H1 (cell line): ENCODE data around the gene C3orf80. TPM values are rescaled to one million over a fixed set of nuclear protein-coding genes. Genes with fewer than 3 reads are reported as not detected.

Experiments
- CTCF ChIA-PET: fragments of 300-600 bp; sonication (Branson Sonifier 250); formaldehyde crosslinking; loops from one replicate; lab custom pipeline; 2021; ENCODE audit not compliant: partially characterized antibody; lab: Charles Lee
- POLR2A ChIA-PET: fragments of 300-600 bp; sonication (Branson Sonifier 250); formaldehyde crosslinking; loops from one replicate; lab custom pipeline; 2021; ENCODE audit warnings: inconsistent platforms; ENCODE audit not compliant: partially characterized antibody; lab: Charles Lee
- DNase-seq, 2 experiments: peaks; one replicate each; pipeline versions ENCODE4 v3.0.0 to v3.0.0-alpha.2; 2010 to 2022; ENCODE audit warnings: low spot score in 2 of 2, low read depth in 1 of 2, mixed read lengths in 1 of 2
- FAIRE-seq: peaks from 2 replicates; lab custom pipeline; 2011; peaks lifted over from hg19 to GRCh38; lab: Jason Lieb, UNC
- H2AFZ ChIP-seq: 2 replicates; pipeline ENCODE4 v1.8.1; 2012; ENCODE audit warnings: low read length, inconsistent platforms
- H2AK5ac ChIP-seq: 2 replicates; pipeline ENCODE4 v1.6.1; 2013; ENCODE audit warnings: low read depth, low read length
- H2BK120ac ChIP-seq: replicated peaks from 2 replicates; pipeline ENCODE3; 2013; ENCODE audit warnings: low read depth, low read length, inconsistent platforms
- H2BK12ac ChIP-seq: 2 replicates; pipeline ENCODE4 v1.6.1; 2013; ENCODE audit warnings: low read depth, low read length
- H2BK15ac ChIP-seq: 2 replicates; pipeline ENCODE4 v1.6.1; 2013; ENCODE audit warnings: low read length
- H2BK20ac ChIP-seq: 2 replicates; pipeline ENCODE4 v1.6.1; 2013; ENCODE audit warnings: low read length
- H2BK5ac ChIP-seq: 2 replicates; pipeline ENCODE4 v1.6.1; 2013; ENCODE audit warnings: low read depth, low read length
- H3K14ac ChIP-seq: 2 replicates; pipeline ENCODE4 v1.6.1; 2013; ENCODE audit warnings: inconsistent platforms; ENCODE audit not compliant: insufficient read length
- H3K18ac ChIP-seq: 2 replicates; pipeline ENCODE4 v1.6.1; 2013; ENCODE audit warnings: low read length; ENCODE audit errors: extremely low read depth
- H3K23ac ChIP-seq: 2 replicates; pipeline ENCODE4 v1.6.1; 2013; ENCODE audit warnings: inconsistent platforms; ENCODE audit not compliant: insufficient read length
- H3K23me2 ChIP-seq: 2 replicates; pipeline ENCODE4 v1.6.1; 2013; ENCODE audit warnings: low read depth, low read length
- H3K27ac ChIP-seq: 2 replicates; pipeline ENCODE4 v1.6.1; 2011; ENCODE audit warnings: low read depth, low read length, inconsistent platforms
- H3K27me3 ChIP-seq, 4 experiments: replicated peaks in 1 of 4; 1 replicate in 1 of 4; 2 replicates in 3 of 4; pipeline versions ENCODE4 v1.6.1 to v1.8.1; 2011 to 2013; ENCODE audit warnings: low read length in 3 of 4, mild to moderate bottlenecking in 3 of 4, inconsistent platforms in 2 of 4, mixed read lengths in 2 of 4, moderate library complexity in 1 of 4; ENCODE audit not compliant: control insufficient read depth in 3 of 4, insufficient read depth in 3 of 4; ENCODE audit errors: extremely low read depth in 1 of 4
- H3K36me3 ChIP-seq, 4 experiments: 2 replicates each; pipeline versions ENCODE4 v1.6.1 to v1.8.1; 2011 to 2013; ENCODE audit warnings: mild to moderate bottlenecking in 4 of 4, low read length in 3 of 4, moderate library complexity in 2 of 4, control low read depth in 1 of 4, inconsistent platforms in 1 of 4; ENCODE audit not compliant: insufficient read depth in 4 of 4, control insufficient read depth in 2 of 4
- H3K4ac ChIP-seq: replicated peaks from 2 replicates; pipeline ENCODE3; 2013; ENCODE audit warnings: low read length, low read depth, mixed read lengths, inconsistent platforms; ENCODE audit not compliant: insufficient read length
- H3K4me1 ChIP-seq, 4 experiments: replicated peaks in 1 of 4; 1 replicate in 1 of 4; 2 replicates in 3 of 4; pipeline versions ENCODE4 v1.6.1 to v1.8.1; 2011 to 2013; ENCODE audit warnings: low read length in 3 of 4, inconsistent platforms in 2 of 4, mixed read lengths in 1 of 4; ENCODE audit not compliant: insufficient read depth in 4 of 4, control insufficient read depth in 3 of 4
- H3K4me2 ChIP-seq, 2 experiments: 2 replicates each; pipeline versions ENCODE4 v1.6.1 to v1.8.1; 2011 to 2013; ENCODE audit warnings: low read depth in 2 of 2, low read length in 2 of 2, control low read depth in 1 of 2, inconsistent platforms in 1 of 2, mild to moderate bottlenecking in 1 of 2; ENCODE audit not compliant: insufficient read depth in 1 of 2
- H3K4me3 ChIP-seq, 4 experiments: fragments of 200-600, 300-600 bp in 1 of 4; sonication (generic), shearing (Covaris generic), sonication (Bioruptor Twin) in 1 of 4; 2 replicates each; pipeline versions ENCODE4 v1.5.1 to v1.8.1; 2011 to 2016; ENCODE audit warnings: low read length in 4 of 4, low read depth in 3 of 4, control low read depth in 2 of 4, inconsistent platforms in 2 of 4, mild to moderate bottlenecking in 2 of 4, mixed read lengths in 1 of 4, moderate library complexity in 1 of 4; ENCODE audit not compliant: insufficient read depth in 2 of 4; ENCODE audit errors: extremely low read depth in 1 of 4
- H3K56ac ChIP-seq: replicated peaks from 2 replicates; pipeline ENCODE3; 2013; ENCODE audit warnings: low read depth, mild to moderate bottlenecking, mixed read lengths, low read length, inconsistent platforms; ENCODE audit not compliant: insufficient read length
- H3K79me1 ChIP-seq: 2 replicates; pipeline ENCODE4 v1.6.1; 2013; ENCODE audit warnings: low read depth, low read length, control low read depth
- H3K79me2 ChIP-seq, 2 experiments: 2 replicates each; pipeline versions ENCODE4 v1.6.1 to v1.8.1; 2012 to 2013; ENCODE audit warnings: low read length in 2 of 2, mild to moderate bottlenecking in 2 of 2, inconsistent platforms in 1 of 2; ENCODE audit not compliant: insufficient read depth in 2 of 2, control insufficient read depth in 1 of 2
- H3K9ac ChIP-seq, 4 experiments: replicated peaks in 1 of 4; 1 replicate in 1 of 4; 2 replicates in 3 of 4; pipeline versions ENCODE4 v1.6.1 to v1.8.1; 2011 to 2013; ENCODE audit warnings: low read depth in 3 of 4, low read length in 3 of 4, control low read depth in 2 of 4, mild to moderate bottlenecking in 2 of 4, moderate library complexity in 2 of 4, inconsistent platforms in 1 of 4; ENCODE audit errors: extremely low read depth in 1 of 4
- H3K9me3 ChIP-seq, 2 experiments: 2 replicates each; pipeline versions ENCODE4 v1.6.1 to v1.8.1; 2012 to 2013; ENCODE audit warnings: mild to moderate bottlenecking in 2 of 2, moderate library complexity in 2 of 2, control low read depth in 1 of 2, inconsistent platforms in 1 of 2, low read depth in 1 of 2, low read length in 1 of 2, mixed read lengths in 1 of 2; ENCODE audit not compliant: insufficient read depth in 2 of 2
- H4K20me1 ChIP-seq, 2 experiments: replicated peaks in 1 of 2; 2 replicates each; pipeline versions ENCODE3 to v1.8.1; 2011 to 2013; ENCODE audit warnings: inconsistent platforms in 2 of 2, low read length in 2 of 2, mild to moderate bottlenecking in 1 of 2; ENCODE audit not compliant: insufficient read depth in 2 of 2, control insufficient read depth in 1 of 2
- H4K5ac ChIP-seq: 2 replicates; pipeline ENCODE4 v1.6.1; 2013; ENCODE audit warnings: low read length, low read depth, mixed read lengths, inconsistent platforms; ENCODE audit not compliant: insufficient read length
- H4K8ac ChIP-seq: 2 replicates; pipeline ENCODE4 v1.8.0; 2013; ENCODE audit warnings: mild to moderate bottlenecking, moderate library complexity, low read length, inconsistent platforms; ENCODE audit not compliant: insufficient read depth; ENCODE audit errors: extremely low read depth
- H4K91ac ChIP-seq: replicated peaks from 2 replicates; pipeline ENCODE3; 2013; ENCODE audit warnings: low read length, mixed read lengths, inconsistent platforms; ENCODE audit not compliant: insufficient read length
- CTBP2 ChIP-seq: IDR thresholded peaks from 2 replicates; pipeline ENCODE4 v1.7.0; 2011; ENCODE audit warnings: borderline replicate concordance, mild to moderate bottlenecking, moderate library complexity, mixed read lengths, low read length; ENCODE audit not compliant: insufficient read depth, insufficient read length
- POLR2AphosphoS5 ChIP-seq: IDR thresholded peaks from 2 replicates; pipeline ENCODE4 v1.6.1; 2011; ENCODE audit warnings: low read depth, low read length
- SIRT6 ChIP-seq: IDR thresholded peaks from one replicate; pipeline ENCODE4 v1.7.1; 2012; ENCODE audit warnings: low read length, inconsistent platforms
- TAF1 ChIP-seq: IDR thresholded peaks from 2 replicates; pipeline ENCODE4 v1.6.1; 2011; ENCODE audit warnings: mild to moderate bottlenecking, low read depth, low read length
- YY1 ChIP-seq: IDR thresholded peaks from 2 replicates; pipeline ENCODE4 v1.6.1; 2011; ENCODE audit warnings: low read depth, mild to moderate bottlenecking, low read length
- WGBS, 2 experiments: shearing (Covaris generic) in 1 of 2; methylation state at CpG; one replicate each; pipeline versions ENCODE4 v1.1.6 to v1.1.7; 2013 to 2015; ENCODE audit warnings: low lambda C conversion rate in 2 of 2, mixed read lengths in 2 of 2, inconsistent platforms in 1 of 2, low coverage in 1 of 2, missing lambda C conversion rate in 1 of 2; ENCODE audit not compliant: insufficient replicate concordance in 2 of 2, insufficient coverage in 1 of 2, insufficient read length in 1 of 2; ENCODE audit errors: extremely low coverage in 1 of 2, missing lambda C conversion rate in 1 of 2; 5-methylcytosine and 5-hydroxymethylcytosine counted together
- polyA plus RNA-seq, 7 experiments: library from polyadenylated mRNA; depleted of rRNA in 3 of 7; stranded (reverse) in 5 of 7; unstranded in 2 of 7; fragments of >200 nt in 5 of 7; fragments of 200-250 nt in 2 of 7; gene quantifications; 1 replicate in 5 of 7; 2 replicates in 1 of 7; 4 replicates in 1 of 7; pipeline versions ENCODE4 v1.2.1 to v1.2.3, GENCODE V29; 2011 to 2013; ENCODE audit warnings: missing spikeins in 2 of 7, mixed read lengths in 2 of 7
- total RNA-seq: library from RNA; stranded (reverse); fragmentation: NEBNext Ultra II Directional; extraction: Animal tissue kit (Norgen Biotek cat#: 25700); gene quantifications from 2 replicates; pipeline ENCODE4 v1.2.1, GENCODE V29; 2021

Gene C3orf80
- total and polyA plus RNA-seq, 2 of the 8 experiments (the other 6 are each of a cell fraction or from before 2014, with no cell fraction given): 0.57 to 1.1 TPM

DNA sequence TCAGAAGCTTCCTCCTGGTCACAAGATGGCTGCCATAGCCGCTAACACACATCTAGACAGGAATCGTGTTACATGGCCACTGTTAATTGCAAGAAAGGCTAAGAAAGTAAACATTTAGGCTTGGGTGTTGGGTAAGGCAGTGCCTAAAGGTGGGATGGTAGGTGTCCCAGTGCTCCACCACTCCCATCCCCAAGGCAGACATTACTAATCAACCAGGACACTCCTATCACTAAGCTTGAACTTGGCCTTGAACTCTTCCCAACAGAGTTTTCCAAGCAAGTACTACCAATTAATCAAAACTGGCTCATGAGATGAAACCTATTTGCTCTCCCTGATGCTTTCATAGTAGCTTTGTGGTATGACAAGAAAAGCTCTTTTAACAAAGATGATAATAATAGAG lies 37.9 kb upstream of the C3orf80 start:
- Histone ChIP-seq H4K91ac (no peak overlapping the region), H3K4me1 (no peaks in the 10 kb centered on the region), H3K79me1 (no peaks in the 10 kb centered on the region), H3K4me3 (no peak overlapping the region), H3K56ac (no peak overlapping the region), H3K18ac (no peak overlapping the region), H4K8ac (no peak overlapping the region), H3K36me3 (no peaks in the 10 kb centered on the region), H2AFZ (peak overlapping the region; percentile 78; the same call in 1 of the 2 replicates), H2BK120ac (no peak overlapping the region), H3K4ac (no peak overlapping the region), H2BK5ac (no peak overlapping the region), H2BK15ac (no peak overlapping the region), H2BK12ac (no peak overlapping the region), H2AK5ac (no peak overlapping the region), H4K20me1 (no peaks in the 10 kb centered on the region), H3K27ac (no peak overlapping the region), H3K23ac (no peak overlapping the region), H3K4me2 (no peak overlapping the region), H3K14ac (no peak overlapping the region), H4K5ac (no peak overlapping the region), H3K9ac (no peak overlapping the region), H3K27me3 (no peaks in the 10 kb centered on the region), H3K23me2 (no peaks in the 10 kb centered on the region), H3K79me2 (no peaks in the 10 kb centered on the region), H3K9me3 (peaks cover 0 to 2% of the 10 kb centered on the region in 2 experiments; a peak in 1 of 4 replicates), H2BK20ac (no peak overlapping the region)
- DNase-seq (peak in 1 of 2 experiments; percentile 13), FAIRE-seq (no peak)
- ChIA-PET CTCF (interaction anchor here (0.6 to 1.9 kb wide), 7 partner anchors 9 to 181 kb away, joined by 3 to 6 read pairs (median 3); no protein-coding TSS in a partner anchor), POLR2A (no interaction called here)
- 86% methylated on average over 2 of the region's 2 CpGs; no CpG with 5 or more reads in 1 of the 2 experiments for WGBS, 2 experiments
- TF ChIP-seq SIRT6 (no peak), YY1 (peak; percentile 17; the same call in 1 of the 2 replicates), TAF1 (no peak), POLR2AphosphoS5 (no peak), CTBP2 (no peak)
